Upper lobe of left lung (tissue), 6 donors: ENCODE measurements around the gene RAB38. TPM values are rescaled to one million over a fixed set of nuclear protein-coding genes. Genes with fewer than 3 reads are reported as not detected.
A peak's percentile ranks its signal among the peaks of the same experiment; 100 is the strongest.

Source experiments
- ATAC-seq, 2 donors: fragments of 200-7000 bp; cut with Tn5 transposase; one replicate each; pipeline ENCODE4 v1.9.1; 2022; ENCODE audit warnings: mild to moderate bottlenecking in 2 of 2, moderate library complexity in 2 of 2; ENCODE audit not compliant: low FRiP score in 2 of 2
- DNase-seq, 2 donors: peaks; one replicate each; pipeline ENCODE4 v3.0.0-alpha.2; 2019 to 2020
- H3K27ac ChIP-seq, 4 donors: fragments of 200-600 bp; sonication (generic); one replicate each; pipeline ENCODE4 v1.5.1; 2016 to 2019
- H3K27me3 ChIP-seq, 4 donors: fragments of 200-600 bp; sonication (generic); one replicate each; pipeline ENCODE4 v1.5.1; 2017 to 2019
- H3K36me3 ChIP-seq, 4 donors: fragments of 200-600 bp; sonication (generic); one replicate each; pipeline ENCODE4 v1.5.1; 2016 to 2019
- H3K4me1 ChIP-seq, 4 donors: fragments of 200-600 bp; sonication (generic); one replicate each; pipeline ENCODE4 v1.5.1; 2018 to 2019
- H3K4me3 ChIP-seq, 4 donors: fragments of 200-600 bp; sonication (generic); one replicate each; pipeline ENCODE4 v1.5.1; 2017 to 2019; ENCODE audit warnings: mild to moderate bottlenecking in 2 of 4, moderate library complexity in 1 of 4
- H3K9me3 ChIP-seq, 4 donors: fragments of 200-600 bp; sonication (generic); one replicate each; pipeline ENCODE4 v1.5.1; 2018 to 2019
- CTCF ChIP-seq, 6 experiments: fragments of 450-650 bp in 4 of 6; fragments of 200-600 bp in 2 of 6; sonication (generic) in 2 of 6; IDR thresholded peaks; one replicate each; pipeline ENCODE4 v1.5.1; 2016 to 2019; ENCODE audit warnings: antibody characterized with exemption in 6 of 6
- EP300 ChIP-seq, 4 donors: sonication (generic); formaldehyde crosslinking; IDR thresholded peaks; one replicate each; pipeline ENCODE4 v1.5.1; 2017; ENCODE audit warnings: antibody characterized with exemption in 4 of 4, control low read depth in 2 of 4
- POLR2A ChIP-seq, 4 donors: fragments of 450-650 bp; IDR thresholded peaks; one replicate each; pipeline ENCODE4 v1.5.1; 2016 to 2017; ENCODE audit warnings: antibody characterized with exemption in 4 of 4, mild to moderate bottlenecking in 2 of 4
- POLR2AphosphoS5 ChIP-seq, 2 donors: sonication (generic); formaldehyde crosslinking; IDR thresholded peaks; one replicate each; pipeline ENCODE4 v1.5.1; 2017; ENCODE audit warnings: antibody characterized with exemption in 2 of 2
- whole genome bisulfite sequencing, 2 donors: methylation state at CpG; one replicate each; pipeline ENCODE4 v1.1.5; 2017 to 2018; 5-methylcytosine and 5-hydroxymethylcytosine counted together
- total RNA-seq, 6 donors: library from RNA; depleted of rRNA in 4 of 6; stranded (reverse); fragments of >200 nt in 4 of 6; gene quantifications; one replicate each; pipeline versions ENCODE4 v1.1.0 to v1.2.1, GENCODE V29; 2016 to 2021
- donor health status: DM: no; HTN: no; CAD: no; lungs with moderate emphysema.
- donor health status: DM: no; HTN: yes; CAD: no; lungs with severe emphysema.

The RAB38 gene
- total RNA-seq, 6 donors from 2014 or later: 6.3 to 10.6 (median 7.1) TPM; not detected in 1

- ATAC-seq (peak in 1 of 2 donors; percentile 80), DNase-seq (peak in 1 of 2 donors; percentile 64)
- whole genome bisulfite sequencing, 2 donors: 55 to 81% methylated on average over 3 of the region's 3 CpGs
- Histone ChIP-seq H3K9me3 (no peaks in the 10 kb centered on the region), H3K4me1 (no peaks in the 10 kb centered on the region), H3K36me3 (no peaks in the 10 kb centered on the region), H3K27ac (no peak overlapping the region), H3K4me3 (no peak overlapping the region), H3K27me3 (no peaks in the 10 kb centered on the region)
- TF ChIP-seq CTCF (IDR thresholded peaks at IDR 0.05) (no peak), POLR2A (IDR thresholded peaks at IDR 0.05) (peak in 1 of 4 donors; percentile 11), POLR2AphosphoS5 (IDR thresholded peaks at IDR 0.05) (peak in 1 of 2 donors; percentile 52), EP300 (IDR thresholded peaks at IDR 0.05) (peak in 1 of 4 donors; percentile 80)
Observed at GRCh38 chr11:88183233-88183632, 8.0 kb upstream of the RAB38 start.

- H3K9me3 ChIP-seq: no peaks in the 10 kb centered on the region
- no peaks in the 10 kb centered on the region for H3K36me3 ChIP-seq
- H3K4me3 ChIP-seq: no peak overlapping the region
- TF ChIP-seq EP300 (IDR thresholded peaks at IDR 0.05) (no peak), POLR2A (IDR thresholded peaks at IDR 0.05) (no peak), POLR2AphosphoS5 (IDR thresholded peaks at IDR 0.05) (no peak), CTCF (IDR thresholded peaks at IDR 0.05) (no peak)
- DNase-seq (no peak), ATAC-seq (no peak)
- no peak overlapping the region for H3K27ac ChIP-seq
- no peaks in the 10 kb centered on the region for H3K4me1 ChIP-seq
- H3K27me3 ChIP-seq: no peaks in the 10 kb centered on the region
- WGBS, 2 donors: 28 to 48% methylated on average over 1 of the region's 1 CpG
Observed at GRCh38 chr11:88181776-88182175, 6.5 kb upstream of the RAB38 start.

GRCh38 chr11:88179971-88180629 is 4.9 kb upstream of the RAB38 start:
- TF ChIP-seq POLR2AphosphoS5 (IDR thresholded peaks at IDR 0.05): no peak
- TF ChIP-seq POLR2A (IDR thresholded peaks at IDR 0.05): no peak
- no peak for TF ChIP-seq EP300 (IDR thresholded peaks at IDR 0.05)
- TF ChIP-seq CTCF (IDR thresholded peaks at IDR 0.05): no peak
- DNase-seq (no peak), ATAC-seq (no peak)
- H3K27me3 ChIP-seq: no peaks in the 10 kb centered on the region
- H3K9me3 ChIP-seq: no peaks in the 10 kb centered on the region
- 65 to 78% methylated on average over 3 of the region's 3 CpGs for WGBS, 2 donors
- no peaks in the 10 kb centered on the region for H3K36me3 ChIP-seq
- H3K27ac ChIP-seq: no peak overlapping the region
- peaks cover 0 to 9% (median 2%) of the 10 kb centered on the region in 4 donors for H3K4me1 ChIP-seq
- H3K4me3 ChIP-seq: no peak overlapping the region

- Histone ChIP-seq H3K4me3 (no peak overlapping the region), H3K36me3 (no peaks in the 10 kb centered on the region), H3K9me3 (no peaks in the 10 kb centered on the region), H3K27me3 (no peaks in the 10 kb centered on the region), H3K27ac (no peak overlapping the region), H3K4me1 (peaks cover 0 to 17% (median 4%) of the 10 kb centered on the region in 4 donors)
- TF ChIP-seq POLR2AphosphoS5 (IDR thresholded peaks at IDR 0.05): no peak
- no peak for TF ChIP-seq POLR2A (IDR thresholded peaks at IDR 0.05)
- TF ChIP-seq EP300 (IDR thresholded peaks at IDR 0.05): no peak
- no peak for TF ChIP-seq CTCF (IDR thresholded peaks at IDR 0.05)
- WGBS, 2 donors: 51 to 69% methylated on average over 2 of the region's 2 CpGs
- DNase-seq (no peak), ATAC-seq (no peak)
Observed at GRCh38 chr11:88179141-88179540, 3.9 kb upstream of the RAB38 start.

- DNase-seq: no peak
- TF ChIP-seq POLR2AphosphoS5 (IDR thresholded peaks at IDR 0.05): no peak
- no peak for TF ChIP-seq CTCF (IDR thresholded peaks at IDR 0.05)
- no peak for TF ChIP-seq EP300 (IDR thresholded peaks at IDR 0.05)
- TF ChIP-seq POLR2A (IDR thresholded peaks at IDR 0.05): no peak
Observed at GRCh38 chr11:88178191-88178590, 2.9 kb upstream of the RAB38 start.

More at GRCh38 chr11:88178191-88178590, 2.9 kb upstream of the RAB38 start:
- H3K36me3 ChIP-seq: no peaks in the 10 kb centered on the region
- H3K4me3 ChIP-seq: no peak overlapping the region
- whole genome bisulfite sequencing, 2 donors: 65 to 67% methylated on average over 4 of the region's 4 CpGs
- no peaks in the 10 kb centered on the region for H3K27me3 ChIP-seq
- no peak for ATAC-seq
- H3K27ac ChIP-seq: no peak overlapping the region
- peaks cover 0 to 24% (median 7%) of the 10 kb centered on the region in 4 donors for H3K4me1 ChIP-seq
- H3K9me3 ChIP-seq: no peaks in the 10 kb centered on the region
